Lung (tissue), 12 donors: Measurements from ENCODE around the gene TANGO6. TPM values are rescaled to one million over a fixed set of nuclear protein-coding genes. Genes with fewer than 3 reads are reported as not detected.
A peak's percentile ranks its signal among the peaks of the same experiment; 100 is the strongest.

ENCODE experiments used
- ATAC-seq: fragments of 200-7000 bp; cut with Tn5 transposase; one replicate; pipeline ENCODE4 v1.9.1; 2020; ENCODE audit warnings: moderate number of reproducible peaks; ENCODE audit not compliant: insufficient read depth, low FRiP score
- DNase-seq, 3 donors: peaks; one replicate each; pipeline ENCODE4 v3.0.0-alpha.2; 2013 to 2017
- H3K27ac ChIP-seq, 2 donors: one replicate each; pipeline ENCODE4 v1.5.1; 2013; ENCODE audit warnings: mild to moderate bottlenecking in 2 of 2, moderate library complexity in 2 of 2, control low read depth in 1 of 2, inconsistent platforms in 1 of 2, low read depth in 1 of 2, low read length in 1 of 2
- H3K27me3 ChIP-seq, 3 donors: one replicate each; pipeline ENCODE4 v1.5.1; 2013; ENCODE audit warnings: low read length in 2 of 3; ENCODE audit not compliant: control insufficient read depth in 3 of 3, insufficient read depth in 3 of 3
- H3K36me3 ChIP-seq, 4 donors: one replicate each; pipeline ENCODE4 v1.5.1; 2013; ENCODE audit warnings: low read length in 4 of 4, mild to moderate bottlenecking in 1 of 4, moderate library complexity in 1 of 4; ENCODE audit not compliant: control insufficient read depth in 4 of 4, insufficient read depth in 4 of 4
- H3K4me1 ChIP-seq, 5 donors: one replicate each; pipeline ENCODE4 v1.5.1; 2013; ENCODE audit warnings: low read length in 5 of 5, mild to moderate bottlenecking in 2 of 5, moderate library complexity in 1 of 5; ENCODE audit not compliant: control insufficient read depth in 5 of 5, insufficient read depth in 5 of 5
- H3K4me3 ChIP-seq: one replicate; pipeline ENCODE4 v1.5.1; 2013; ENCODE audit warnings: mild to moderate bottlenecking, control low read depth, moderate library complexity
- H3K9ac ChIP-seq, 2 donors: one replicate each; pipeline ENCODE4 v1.5.1; 2013; ENCODE audit warnings: low read length in 2 of 2, control low read depth in 1 of 2; ENCODE audit not compliant: insufficient read depth in 1 of 2
- H3K9me3 ChIP-seq, 4 donors: one replicate each; pipeline ENCODE4 v1.5.1; 2013; ENCODE audit warnings: low read length in 3 of 4, mild to moderate bottlenecking in 1 of 4, moderate library complexity in 1 of 4; ENCODE audit not compliant: control insufficient read depth in 4 of 4, insufficient read depth in 3 of 4
- WGBS, 2 donors: extraction: QIAGEN DNeasy Blood & Tissue Kit; methylation state at CpG; one replicate each; pipeline ENCODE4 v1.1.7; 2013; 5-methylcytosine and 5-hydroxymethylcytosine counted together
- polyA plus RNA-seq, 2 donors: library from polyadenylated mRNA; stranded (reverse); fragments of 200-250 nt; gene quantifications; one replicate each; pipeline ENCODE4 v1.2.1, GENCODE V29; 2013
- total RNA-seq, 2 donors: library from RNA; depleted of rRNA in 1 of 2; stranded (reverse); fragments of >200 nt in 1 of 2; gene quantifications; one replicate each; pipeline ENCODE4 v1.2.1, GENCODE V29; 2014 to 2021
- TF ChIP-seq, protein P1 (sequence below): IDR thresholded peaks from 2 replicates; pipeline ENCODE4 v1.5.1; 2012; ENCODE audit warnings: mild to moderate bottlenecking; ENCODE audit errors: control extremely low read depth, extremely low read depth
- donor health status: control.
- donor health status: control.
- donor health status: Bipolar disorder and iron deficiency.
- donor health status: healthy.
- donor health status: DM: yes; HTN: yes; CAD: no.

The TANGO6 gene
- total and polyA plus RNA-seq, 4 donors, result 2.3 to 19.3 (median 11.9) TPM

DNA sequence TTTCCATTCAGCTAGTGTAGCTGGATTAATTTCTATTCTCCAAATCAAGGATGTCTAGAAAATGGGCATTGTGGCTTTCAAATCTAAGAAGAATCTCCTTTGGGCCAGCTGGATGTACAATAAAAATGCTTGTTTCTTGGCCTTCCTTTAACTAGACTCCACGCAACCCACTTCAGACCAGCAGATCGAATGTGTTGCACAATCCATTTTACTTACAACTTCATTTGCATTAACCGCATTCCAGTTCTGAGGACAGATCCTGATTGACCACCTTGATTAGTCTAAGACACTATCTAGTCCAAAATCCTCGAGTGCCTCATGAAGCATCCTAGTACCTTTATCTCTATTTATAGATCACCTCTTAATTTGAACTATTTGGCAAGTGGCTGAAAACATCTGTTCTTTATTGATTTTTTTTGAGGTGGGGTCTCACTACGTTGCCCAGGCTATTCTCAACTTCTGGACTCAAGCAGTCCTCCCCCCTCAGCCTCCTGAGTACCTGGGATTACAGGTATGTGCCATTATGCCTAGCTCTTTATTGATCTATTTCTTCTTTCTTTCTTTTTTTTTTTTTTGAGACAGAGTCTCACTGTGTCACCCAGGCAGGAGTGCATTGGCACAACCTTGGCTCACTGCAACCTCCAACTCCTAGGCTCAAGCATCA, 241.8 kb downstream of the TANGO6 start:
- Histone ChIP-seq H3K9me3 (peaks cover 0 to 2% (median 0%) of the 10 kb centered on the region in 4 donors), H3K36me3 (peaks cover 0 to 5% (median 0%) of the 10 kb centered on the region in 4 donors), H3K27me3 (no peaks in the 10 kb centered on the region), H3K4me1 (peaks cover 0 to 22% (median 8%) of the 10 kb centered on the region in 5 donors), H3K27ac (no peak overlapping the region), H3K4me3 (no peak overlapping the region), H3K9ac (no peak overlapping the region)
- ATAC-seq (no peak), DNase-seq (no peak)
- TF ChIP-seq, protein P1, sequence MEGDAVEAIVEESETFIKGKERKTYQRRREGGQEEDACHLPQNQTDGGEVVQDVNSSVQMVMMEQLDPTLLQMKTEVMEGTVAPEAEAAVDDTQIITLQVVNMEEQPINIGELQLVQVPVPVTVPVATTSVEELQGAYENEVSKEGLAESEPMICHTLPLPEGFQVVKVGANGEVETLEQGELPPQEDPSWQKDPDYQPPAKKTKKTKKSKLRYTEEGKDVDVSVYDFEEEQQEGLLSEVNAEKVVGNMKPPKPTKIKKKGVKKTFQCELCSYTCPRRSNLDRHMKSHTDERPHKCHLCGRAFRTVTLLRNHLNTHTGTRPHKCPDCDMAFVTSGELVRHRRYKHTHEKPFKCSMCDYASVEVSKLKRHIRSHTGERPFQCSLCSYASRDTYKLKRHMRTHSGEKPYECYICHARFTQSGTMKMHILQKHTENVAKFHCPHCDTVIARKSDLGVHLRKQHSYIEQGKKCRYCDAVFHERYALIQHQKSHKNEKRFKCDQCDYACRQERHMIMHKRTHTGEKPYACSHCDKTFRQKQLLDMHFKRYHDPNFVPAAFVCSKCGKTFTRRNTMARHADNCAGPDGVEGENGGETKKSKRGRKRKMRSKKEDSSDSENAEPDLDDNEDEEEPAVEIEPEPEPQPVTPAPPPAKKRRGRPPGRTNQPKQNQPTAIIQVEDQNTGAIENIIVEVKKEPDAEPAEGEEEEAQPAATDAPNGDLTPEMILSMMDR, result no peak
- WGBS, 2 donors, result 62 to 67% methylated on average over 5 of the region's 5 CpGs

DNA sequence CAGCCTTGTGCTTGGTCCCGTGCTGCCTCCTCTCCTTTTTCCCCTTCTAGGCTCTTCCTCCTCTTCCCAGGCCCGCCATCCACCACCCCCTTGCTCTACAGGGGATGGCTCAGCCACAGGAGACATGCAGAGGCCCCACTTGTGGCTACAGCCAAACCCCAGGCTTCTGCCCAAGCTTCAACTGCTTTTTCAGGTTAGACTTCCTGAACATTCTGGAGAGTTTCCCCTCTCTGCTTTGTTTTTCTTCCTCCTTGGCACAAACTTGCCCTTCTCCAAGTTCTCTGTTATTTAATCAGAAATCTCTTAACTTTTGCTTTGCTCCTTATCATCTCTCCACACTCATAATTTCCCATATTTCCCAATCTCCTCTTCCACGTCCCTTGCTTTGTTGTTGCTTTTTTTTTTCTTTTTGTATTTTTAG, 243.8 kb downstream of the TANGO6 start:
- 17 to 33% methylated on average over 3 of the region's 3 CpGs for WGBS, 2 donors
- DNase-seq, result peak in 1 of 3 donors; percentile 56
- peaks cover 0 to 2% (median 0%) of the 10 kb centered on the region in 4 donors for H3K9me3 ChIP-seq
- TF ChIP-seq, protein P1, result no peak
- H3K9ac ChIP-seq, result no peak overlapping the region
- H3K27me3 ChIP-seq, result no peaks in the 10 kb centered on the region
- no peak overlapping the region for H3K4me3 ChIP-seq
- peaks cover 0 to 24% (median 12%) of the 10 kb centered on the region in 5 donors for H3K4me1 ChIP-seq
- ATAC-seq, result peak; percentile 42
- H3K27ac ChIP-seq, result peak overlapping the region in 1 of 2 donors; percentile 58
- peaks cover 0 to 4% (median 0%) of the 10 kb centered on the region in 4 donors for H3K36me3 ChIP-seq

- WGBS, 2 donors, result 64 to 69% methylated on average over 4 of the region's 4 CpGs
- H3K4me1 ChIP-seq, result peaks cover 0 to 24% (median 12%) of the 10 kb centered on the region in 5 donors
- TF ChIP-seq, protein P1, result no peak
- H3K9me3 ChIP-seq, result no peaks in the 10 kb centered on the region
- DNase-seq (no peak), ATAC-seq (no peak)
- H3K9ac ChIP-seq, result no peak overlapping the region
- peak overlapping the region in 1 of 2 donors; percentile 73 for H3K27ac ChIP-seq
- no peaks in the 10 kb centered on the region for H3K27me3 ChIP-seq
- peaks cover 0 to 2% (median 0%) of the 10 kb centered on the region in 4 donors for H3K36me3 ChIP-seq
- H3K4me3 ChIP-seq, result no peak overlapping the region
These were observed 245.4 kb downstream of the TANGO6 start for GRCh38 chr16:69088684-69089083.
